VCaP (cell line): ENCODE data around the gene PGM5.

Experiments used
- H3K27ac ChIP-seq: fragments of 450-650 bp; 2 replicates; pipeline ENCODE4 v1.5.1; 2017
- CTCF ChIP-seq: fragments of 450-650 bp; conservative IDR thresholded peaks from 2 replicates; pipeline ENCODE4 v1.5.1; 2017; ENCODE audit warnings: mild to moderate bottlenecking, moderate library complexity

PGM5 gene

GRCh38 chr9:68505681-68506409 lies 149.4 kb downstream of the PGM5 start:
- no peak for TF ChIP-seq CTCF
- no peak overlapping the region for H3K27ac ChIP-seq

DNA sequence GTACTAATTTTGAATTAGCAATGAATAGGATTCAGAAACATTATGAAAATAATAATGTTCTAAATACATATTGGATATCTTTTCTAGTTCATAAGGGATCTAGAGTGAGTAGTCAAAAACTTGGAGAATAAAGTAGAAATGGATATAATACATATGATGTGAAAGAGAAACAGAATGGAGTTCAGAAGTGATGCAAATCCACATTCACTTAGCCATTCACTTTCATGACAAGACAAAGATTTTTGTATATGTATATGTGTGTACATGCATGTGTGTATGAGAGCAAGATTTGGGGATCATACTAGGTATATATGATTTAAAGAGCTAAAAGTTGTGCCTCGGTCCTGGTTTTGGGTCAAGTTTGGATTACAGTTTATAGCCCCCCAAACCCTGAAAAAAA lies 150.1 kb downstream of the PGM5 start:
- H3K27ac ChIP-seq = no peak overlapping the region
- no peak for TF ChIP-seq CTCF

GRCh38 chr9:68507130-68507805 lies 150.9 kb downstream of the PGM5 start:
- H3K27ac ChIP-seq = no peak overlapping the region
- peak; percentile 83 for TF ChIP-seq CTCF

DNA sequence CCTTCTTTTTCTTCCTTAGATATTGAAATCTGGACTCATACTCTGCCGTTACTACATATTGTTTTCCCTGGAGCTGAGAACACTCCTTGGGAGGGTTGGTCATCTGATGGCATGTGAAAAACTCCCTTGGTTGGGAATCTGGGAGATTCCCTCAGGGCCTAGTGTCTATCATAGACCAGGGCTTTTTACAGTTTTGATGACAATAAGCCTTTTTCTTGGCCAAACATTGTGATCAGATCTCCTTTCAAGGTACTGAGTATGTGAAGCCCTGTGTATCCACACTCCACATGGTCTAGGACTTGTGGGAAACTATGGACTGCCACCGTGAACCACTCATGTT lies 151.4 kb downstream of the PGM5 start:
- peak; percentile 38; the same call in 1 of the 2 replicates for TF ChIP-seq CTCF

GRCh38 chr9:68508547-68508946 lies 152.1 kb downstream of the PGM5 start:
- TF ChIP-seq CTCF = no peak
- no peak overlapping the region for H3K27ac ChIP-seq

More for the DNA sequence above, 151.4 kb downstream of the PGM5 start:
- no peak overlapping the region for H3K27ac ChIP-seq

DNA sequence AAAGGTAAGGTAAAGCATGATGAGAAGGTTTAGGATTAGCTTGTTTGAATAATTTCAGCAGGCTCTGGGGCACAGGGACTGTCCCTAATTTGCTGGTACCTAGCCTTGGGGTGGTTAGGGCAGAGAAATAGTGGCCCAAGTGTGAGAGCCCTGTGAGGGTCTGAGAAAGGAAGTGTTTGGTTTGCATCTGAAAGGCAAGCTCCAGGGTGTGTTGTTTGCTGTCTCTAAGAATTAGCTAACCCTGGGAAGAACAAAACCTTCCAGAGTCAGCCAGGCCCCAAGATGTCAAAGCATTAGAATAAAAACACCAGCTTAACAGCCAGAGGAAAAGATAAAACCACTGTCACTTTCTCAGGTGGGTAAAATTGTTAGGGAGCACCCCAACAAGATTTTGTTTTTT lies 153.3 kb downstream of the PGM5 start:
- H3K27ac ChIP-seq = no peak overlapping the region
- TF ChIP-seq CTCF = no peak

- TF ChIP-seq CTCF = no peak
- H3K27ac ChIP-seq = no peak overlapping the region
Observed at GRCh38 chr9:68513385-68513784, 157.0 kb downstream of the PGM5 start.
